HepG2 (cell line): ENCODE data around the gene PRUNE1. TPM values are rescaled to one million over a fixed set of nuclear protein-coding genes. Genes with fewer than 3 reads are reported as not detected.

Experiments
- ARID3A ChIP-seq: IDR thresholded peaks from 2 replicates; pipeline ENCODE4 v1.6.1; 2012; ENCODE audit warnings: low read depth, low read length, improper control_type of control experiment
- BHLHE40 ChIP-seq: IDR thresholded peaks from 2 replicates; pipeline ENCODE4 v1.6.1; 2011; ENCODE audit warnings: low read length, improper control_type of control experiment
- EHMT2 ChIP-seq: fragments of 200-600 bp; sonication (generic); IDR thresholded peaks from 2 replicates; pipeline ENCODE4 v1.7.0; 2017; ENCODE audit warnings: antibody characterized with exemption, low read depth, low read length, borderline replicate concordance
- ETV5 ChIP-seq: IDR thresholded peaks from 2 replicates; pipeline ENCODE4 v1.6.1; 2018; ENCODE audit warnings: missing biosample characterization, missing genetic modification reagents, inconsistent platforms, borderline replicate concordance
- GATA4 ChIP-seq: sonication (generic); IDR thresholded peaks from 2 replicates; pipeline ENCODE4 v1.6.1; 2016; ENCODE audit warnings: antibody characterized with exemption, low read depth, borderline replicate concordance
- IRF2 ChIP-seq: IDR thresholded peaks from 2 replicates; pipeline ENCODE4 v1.6.1; 2018; ENCODE audit warnings: missing genetic modification reagents, missing compliant biosample characterization
- NFKBIZ ChIP-seq: IDR thresholded peaks from 2 replicates; pipeline ENCODE4 v1.6.1; 2018; ENCODE audit warnings: missing genetic modification reagents, missing compliant biosample characterization
- NONO ChIP-seq, 2 experiments: fragments of 450-650 bp in 1 of 2; sonication (generic) in 1 of 2; formaldehyde crosslinking in 1 of 2; IDR thresholded peaks in 1 of 2; conservative IDR thresholded peaks in 1 of 2; 2 replicates each; pipeline versions ENCODE4 v1.6.1 to v1.8.0; 2017 to 2022; ENCODE audit warnings: mild to moderate bottlenecking in 1 of 2, missing genetic modification reagents in 1 of 2, moderate library complexity in 1 of 2
- PRMT3 ChIP-seq: sonication (generic); formaldehyde crosslinking; IDR thresholded peaks from 2 replicates; pipeline ENCODE4 v1.8.1; 2022; ENCODE audit warnings: low read depth, mild to moderate bottlenecking, moderate library complexity, missing genetic modification reagents, borderline replicate concordance
- RAD51 ChIP-seq: fragments of 450-650 bp; IDR thresholded peaks from 2 replicates; pipeline ENCODE4 v1.6.1; 2016; ENCODE audit warnings: borderline replicate concordance
- RXRB ChIP-seq: IDR thresholded peaks from 2 replicates; pipeline ENCODE4 v1.6.1; 2016; ENCODE audit warnings: borderline replicate concordance, missing genetic modification reagents, missing compliant biosample characterization
- ZBTB26 ChIP-seq: IDR thresholded peaks from 2 replicates; pipeline ENCODE4 v1.6.1; 2016; ENCODE audit warnings: missing compliant biosample characterization, missing genetic modification reagents, borderline replicate concordance
- ZBTB38 ChIP-seq: sonication (generic); formaldehyde crosslinking; IDR thresholded peaks from 2 replicates; pipeline ENCODE4 v1.5.1; 2020; ENCODE audit warnings: mild to moderate bottlenecking, missing genetic modification reagents
- ZNF10 ChIP-seq: sonication (generic); formaldehyde crosslinking; IDR thresholded peaks from 2 replicates; pipeline ENCODE4 v1.4.0; 2020; ENCODE audit warnings: mild to moderate bottlenecking, low read depth, missing genetic modification reagents, borderline replicate concordance
- ZNF160 ChIP-seq: sonication (generic); formaldehyde crosslinking; IDR thresholded peaks from 2 replicates; pipeline ENCODE4 v1.8.0; 2022; ENCODE audit warnings: mild to moderate bottlenecking, inconsistent platforms, missing genetic modification reagents
- ZNF18 ChIP-seq: sonication (generic); formaldehyde crosslinking; IDR thresholded peaks from 2 replicates; pipeline ENCODE4 v1.8.0; 2022; ENCODE audit warnings: mild to moderate bottlenecking, missing genetic modification reagents; ENCODE audit not compliant: insufficient replicate concordance
- ZNF260 ChIP-seq: sonication (generic); formaldehyde crosslinking; IDR thresholded peaks from 2 replicates; pipeline ENCODE4 v1.4.0; 2020; ENCODE audit warnings: missing genetic modification reagents, low read depth, mild to moderate bottlenecking, borderline replicate concordance
- ZNF282 ChIP-seq: fragments of 450-650 bp; IDR thresholded peaks from 2 replicates; pipeline ENCODE4 v1.6.1; 2018; ENCODE audit not compliant: partially characterized antibody
- ZNF292 ChIP-seq: sonication (generic); formaldehyde crosslinking; IDR thresholded peaks from 2 replicates; pipeline ENCODE4 v1.8.1; 2022; ENCODE audit warnings: mild to moderate bottlenecking, low read depth, missing genetic modification reagents, borderline replicate concordance
- ZNF431 ChIP-seq: sonication (generic); formaldehyde crosslinking; IDR thresholded peaks from 2 replicates; pipeline ENCODE4 v1.9.0; 2022; ENCODE audit warnings: missing genetic modification reagents, low read depth, mild to moderate bottlenecking, borderline replicate concordance
- ZNF460 ChIP-seq: sonication (generic); formaldehyde crosslinking; IDR thresholded peaks from 2 replicates; pipeline ENCODE4 v1.5.1; 2020; ENCODE audit warnings: missing genetic modification reagents, mild to moderate bottlenecking, borderline replicate concordance
- ZNF567 ChIP-seq: sonication (generic); formaldehyde crosslinking; IDR thresholded peaks from 2 replicates; pipeline ENCODE4 v1.8.1; 2023; ENCODE audit warnings: mild to moderate bottlenecking, missing genetic modification reagents, borderline replicate concordance
- ZNF605 ChIP-seq: sonication (generic); formaldehyde crosslinking; IDR thresholded peaks from 2 replicates; pipeline ENCODE4 v1.8.0; 2022; ENCODE audit warnings: mild to moderate bottlenecking, missing genetic modification reagents
- ZNF7 ChIP-seq: IDR thresholded peaks from 2 replicates; pipeline ENCODE4 v1.6.1; 2016; ENCODE audit warnings: missing biosample characterization, missing genetic modification reagents
- ZNF879 ChIP-seq: sonication (generic); formaldehyde crosslinking; IDR thresholded peaks from 2 replicates; pipeline ENCODE4 v1.8.1; 2023; ENCODE audit warnings: missing genetic modification reagents
- ZZZ3 ChIP-seq: sonication (generic); formaldehyde crosslinking; IDR thresholded peaks from 2 replicates; pipeline ENCODE4 v1.4.0; 2020; ENCODE audit warnings: missing genetic modification reagents, mild to moderate bottlenecking, borderline replicate concordance
- polyA plus RNA-seq, 8 experiments: library from polyadenylated mRNA; depleted of rRNA in 3 of 8; stranded (reverse) in 7 of 8; unstranded in 1 of 8; fragments of >200 nt; fragmentation: Illumina TruSeq in 4 of 8; extraction: Trizol in 4 of 8; gene quantifications; 2 replicates each; pipeline versions ENCODE4 v1.2.1 to v1.2.3, GENCODE V29; 2011 to 2016; ENCODE audit warnings: low read depth in 4 of 8, missing spikeins in 1 of 8, mixed read lengths in 1 of 8; ENCODE audit not compliant: insufficient read depth in 1 of 8
- total RNA-seq, 5 experiments: library from RNA; depleted of rRNA; stranded (reverse); fragments of >200 nt; fragmentation: Illumina TruSeq; extraction: Trizol; gene quantifications; 2 replicates each; pipeline ENCODE4 v1.2.3, GENCODE V29; 2016; ENCODE audit warnings: low read depth in 1 of 5

Gene PRUNE1
- total and polyA plus RNA-seq, 2 of the 13 experiments (the other 11 are each of a cell fraction or from before 2014, with no cell fraction given): 19.0 to 31.9 TPM

GRCh38 chr1:151047925-151048644, 39.8 kb downstream of the PRUNE1 start (continued):
- TF ChIP-seq ZBTB38 (CRISPR knock-in tag) (peak; percentile 15; the same call in 1 of the 2 replicates), GATA4 (no peak), ZNF10 (no peak), ZNF431 (no peak), ZNF282 (no peak), ZNF567 (no peak), NONO (IDR thresholded peaks at IDR 0.05) (no peak), NONO (CRISPR knock-in tag; conservative IDR thresholded peaks at IDR 0.05) (no peak), ZZZ3 (no peak), EHMT2 (no peak), ETV5 (no peak), ZBTB26 (CRISPR knock-in tag) (no peak), ZNF18 (CRISPR knock-in tag) (peak; percentile 43), NFKBIZ (no peak), ZNF7 (no peak), ZNF160 (CRISPR knock-in tag) (0 out of 2 replicates have a peak, but pooled peaks have one; percentile 65), RAD51 (no peak), ARID3A (no peak), ZNF879 (CRISPR knock-in tag) (no peak), ZNF460 (CRISPR knock-in tag) (no peak), IRF2 (CRISPR knock-in tag) (no peak; the same call in none of the 2 replicates), ZNF605 (CRISPR knock-in tag) (peak; percentile 77; the same call in 1 of the 2 replicates), ZNF292 (CRISPR knock-in tag) (no peak), RXRB (CRISPR knock-in tag) (no peak; the same call in 1 of the 2 replicates), ZNF260 (no peak), PRMT3 (0 out of 2 replicates have a peak, but pooled peaks have one; percentile 15), BHLHE40 (no peak)
